Nephron (organoid): ENCODE results near the gene CHST11.

ENCODE experiments used
- H3K27ac Mint-ChIP-seq, 3 experiments: 2 replicates each; pipeline ENCODE4 v1.8.0; 2020; ENCODE audit warnings: mixed read lengths in 3 of 3, mild to moderate bottlenecking in 2 of 3, moderate library complexity in 1 of 3
- H3K27me3 Mint-ChIP-seq: 2 replicates; pipeline ENCODE4 v1.8.0; 2021; ENCODE audit warnings: low read depth, mild to moderate bottlenecking, moderate library complexity, mixed read lengths
- H3K36me3 Mint-ChIP-seq: 2 replicates; pipeline ENCODE4 v1.8.0; 2020; ENCODE audit warnings: low read depth, mixed read lengths
- H3K4me1 Mint-ChIP-seq: 2 replicates; pipeline ENCODE4 v1.8.0; 2020; ENCODE audit warnings: mixed read lengths
- H3K4me3 Mint-ChIP-seq, 3 experiments: 2 replicates each; pipeline ENCODE4 v1.8.0; 2020; ENCODE audit warnings: mild to moderate bottlenecking in 3 of 3, mixed read lengths in 3 of 3, moderate library complexity in 2 of 3
- H3K9me3 Mint-ChIP-seq: 2 replicates; pipeline ENCODE4 v1.8.0; 2020; ENCODE audit warnings: mixed read lengths
- TF ChIP-seq, protein P1 (sequence below), 3 experiments: fragments of 200-600 bp; sonication (generic); IDR thresholded peaks; one replicate each; pipeline ENCODE4 v1.5.0; 2021; ENCODE audit warnings: antibody characterized with exemption in 3 of 3; ENCODE audit not compliant: unreplicated experiment in 3 of 3

The CHST11 gene

DNA sequence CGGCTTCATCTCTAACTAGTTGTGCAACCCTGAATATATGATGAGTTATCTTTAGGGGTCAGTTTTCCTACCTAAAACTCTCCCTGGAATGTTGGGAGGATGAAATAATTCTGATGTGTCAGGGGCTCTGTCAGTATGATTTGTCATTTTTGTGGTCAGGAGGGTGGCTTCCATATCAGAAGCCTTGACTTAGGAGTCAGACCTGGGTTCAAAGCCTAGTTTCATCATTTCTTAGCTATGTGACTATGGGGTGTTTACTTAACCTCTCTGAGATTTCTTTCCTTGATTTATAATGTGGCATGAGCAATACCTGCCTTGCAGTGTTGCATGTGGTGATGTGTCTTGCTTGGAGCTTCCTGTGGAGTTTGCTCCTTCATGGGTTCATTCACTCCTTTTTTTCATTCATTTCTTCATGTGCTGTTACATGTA lies 146.8 kb downstream of the CHST11 start:
- TF ChIP-seq, protein P1, sequence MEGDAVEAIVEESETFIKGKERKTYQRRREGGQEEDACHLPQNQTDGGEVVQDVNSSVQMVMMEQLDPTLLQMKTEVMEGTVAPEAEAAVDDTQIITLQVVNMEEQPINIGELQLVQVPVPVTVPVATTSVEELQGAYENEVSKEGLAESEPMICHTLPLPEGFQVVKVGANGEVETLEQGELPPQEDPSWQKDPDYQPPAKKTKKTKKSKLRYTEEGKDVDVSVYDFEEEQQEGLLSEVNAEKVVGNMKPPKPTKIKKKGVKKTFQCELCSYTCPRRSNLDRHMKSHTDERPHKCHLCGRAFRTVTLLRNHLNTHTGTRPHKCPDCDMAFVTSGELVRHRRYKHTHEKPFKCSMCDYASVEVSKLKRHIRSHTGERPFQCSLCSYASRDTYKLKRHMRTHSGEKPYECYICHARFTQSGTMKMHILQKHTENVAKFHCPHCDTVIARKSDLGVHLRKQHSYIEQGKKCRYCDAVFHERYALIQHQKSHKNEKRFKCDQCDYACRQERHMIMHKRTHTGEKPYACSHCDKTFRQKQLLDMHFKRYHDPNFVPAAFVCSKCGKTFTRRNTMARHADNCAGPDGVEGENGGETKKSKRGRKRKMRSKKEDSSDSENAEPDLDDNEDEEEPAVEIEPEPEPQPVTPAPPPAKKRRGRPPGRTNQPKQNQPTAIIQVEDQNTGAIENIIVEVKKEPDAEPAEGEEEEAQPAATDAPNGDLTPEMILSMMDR (IDR thresholded peaks at IDR 0.05; ENCODE audit: unreplicated experiment in 3 of 3), result no peak
- H3K4me1 Mint-ChIP-seq, result peaks cover 60% of the 10 kb centered on the region
- no peaks in the 10 kb centered on the region for H3K9me3 Mint-ChIP-seq
- no peak overlapping the region for H3K27ac Mint-ChIP-seq
- H3K36me3 Mint-ChIP-seq, result no peaks in the 10 kb centered on the region
- H3K4me3 Mint-ChIP-seq, result no peak overlapping the region
- no peaks in the 10 kb centered on the region for H3K27me3 Mint-ChIP-seq

DNA sequence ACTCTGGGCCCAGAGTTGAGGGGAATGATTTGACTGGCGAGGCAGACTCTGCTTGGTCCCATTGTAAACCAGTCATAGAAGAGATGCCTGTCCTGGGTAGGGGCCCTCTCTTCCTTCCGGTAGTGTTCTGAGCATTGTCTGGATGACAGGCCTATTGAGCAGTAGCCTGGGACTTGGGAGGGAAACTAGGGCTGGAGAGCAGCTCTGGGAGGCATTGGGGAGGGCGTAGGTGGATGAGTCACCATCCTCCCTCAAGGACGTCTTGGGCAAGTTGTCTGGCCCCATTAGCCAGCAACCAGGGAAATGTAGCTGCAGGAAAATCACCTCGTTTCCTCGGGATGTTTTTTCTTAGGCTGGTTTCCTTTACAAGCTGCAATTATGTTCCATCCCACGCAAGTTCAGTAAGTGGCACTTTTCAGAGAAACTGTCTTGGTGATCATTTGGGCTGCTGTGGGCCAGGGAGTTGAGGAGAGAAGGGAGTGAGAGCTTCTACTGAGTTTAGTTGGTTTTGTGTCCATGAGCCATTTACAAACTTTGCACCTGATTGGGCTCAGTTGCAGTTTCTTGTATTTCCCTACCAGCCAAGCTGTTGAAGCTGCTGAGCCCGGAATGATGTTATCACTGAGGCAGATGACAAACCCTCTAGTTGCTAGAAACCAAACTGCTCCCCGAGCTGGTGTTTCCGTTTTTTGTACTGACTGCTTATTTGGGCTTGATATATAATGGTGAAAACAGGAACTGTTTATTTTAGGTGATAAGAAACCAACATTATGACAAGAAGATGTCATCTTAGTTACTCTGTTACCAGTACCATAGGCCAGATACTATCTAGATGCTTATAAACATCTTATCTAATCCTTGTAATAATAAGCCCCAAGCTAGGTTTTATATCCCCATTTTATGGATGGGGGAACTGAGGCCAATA lies 147.6 kb downstream of the CHST11 start:
- Mint-ChIP-seq H3K4me3 (no peak overlapping the region), H3K4me1 (peaks cover 62% of the 10 kb centered on the region), H3K27me3 (no peaks in the 10 kb centered on the region), H3K9me3 (no peaks in the 10 kb centered on the region), H3K36me3 (no peaks in the 10 kb centered on the region), H3K27ac (peak overlapping the region; percentile 3 to 45 (median 6))
- TF ChIP-seq, protein P1 (IDR thresholded peaks at IDR 0.05; ENCODE audit: unreplicated experiment in 3 of 3), result no peak

DNA sequence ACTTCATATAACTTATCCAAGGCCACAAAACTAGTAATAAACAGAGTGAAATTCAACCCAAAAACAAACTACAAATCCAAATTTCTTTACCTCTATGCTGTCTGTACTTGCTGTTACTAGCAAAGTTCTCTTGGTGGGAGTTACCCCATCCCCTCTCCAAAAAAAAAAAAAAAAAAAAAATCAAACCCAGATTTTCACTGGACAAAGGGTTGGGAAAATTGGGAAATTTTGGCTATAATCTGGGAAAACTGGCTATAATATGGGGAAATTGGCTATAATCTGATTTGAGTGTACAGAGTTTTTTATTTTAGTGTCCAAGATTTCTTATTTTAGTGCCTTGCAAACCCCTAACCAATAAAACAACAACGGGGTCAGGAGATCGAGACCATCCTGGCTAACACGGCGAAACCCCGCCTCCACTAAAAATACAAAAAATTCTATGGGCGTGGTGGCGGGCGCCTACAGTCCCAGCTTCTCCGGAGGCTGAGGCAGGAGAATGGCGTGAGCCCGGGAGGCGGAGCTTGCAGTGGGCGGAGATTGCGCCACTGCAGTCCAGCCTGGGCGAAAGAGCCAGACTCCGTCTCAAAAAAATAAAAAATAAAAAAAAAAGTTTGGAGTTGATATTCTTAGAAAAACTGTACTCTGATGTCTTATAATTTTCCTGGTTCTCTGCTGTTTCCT lies 148.4 kb downstream of the CHST11 start:
- TF ChIP-seq, protein P1 (IDR thresholded peaks at IDR 0.05; ENCODE audit: unreplicated experiment in 3 of 3), result no peak
- Mint-ChIP-seq H3K4me3 (peak overlapping the region in 1 of 3 experiments; percentile 31), H3K9me3 (no peaks in the 10 kb centered on the region), H3K36me3 (no peaks in the 10 kb centered on the region), H3K27me3 (no peaks in the 10 kb centered on the region), H3K4me1 (peaks cover 56% of the 10 kb centered on the region), H3K27ac (peak overlapping the region in 1 of 3 experiments; percentile 61)

DNA sequence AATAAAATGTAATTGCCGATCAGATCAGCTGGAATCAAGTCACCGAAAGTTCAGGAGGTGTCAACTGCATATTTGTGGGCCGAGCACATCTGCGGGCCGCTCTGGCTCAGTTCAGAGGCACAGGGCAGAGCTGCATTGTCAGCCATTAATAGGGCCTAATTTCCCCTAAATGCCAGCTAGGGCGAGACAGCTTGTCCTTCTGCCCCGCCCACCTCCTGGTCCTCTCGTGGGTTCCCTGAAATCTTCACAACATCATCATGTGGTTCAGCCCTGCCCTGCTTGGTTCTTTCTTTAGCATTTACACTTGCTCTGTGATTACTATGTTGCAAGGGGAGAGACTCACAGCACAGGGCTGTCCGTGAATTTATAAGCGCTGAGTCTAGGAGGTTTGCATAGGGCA lies 148.9 kb downstream of the CHST11 start:
- Mint-ChIP-seq H3K9me3 (no peaks in the 10 kb centered on the region), H3K4me1 (peaks cover 51% of the 10 kb centered on the region), H3K36me3 (no peaks in the 10 kb centered on the region), H3K27me3 (no peaks in the 10 kb centered on the region), H3K4me3 (peak overlapping the region in 2 of 3 experiments; percentile 10 to 31), H3K27ac (peak overlapping the region in 1 of 3 experiments; percentile 61)
- TF ChIP-seq, protein P1 (IDR thresholded peaks at IDR 0.05; ENCODE audit: unreplicated experiment in 3 of 3), result no peak

DNA sequence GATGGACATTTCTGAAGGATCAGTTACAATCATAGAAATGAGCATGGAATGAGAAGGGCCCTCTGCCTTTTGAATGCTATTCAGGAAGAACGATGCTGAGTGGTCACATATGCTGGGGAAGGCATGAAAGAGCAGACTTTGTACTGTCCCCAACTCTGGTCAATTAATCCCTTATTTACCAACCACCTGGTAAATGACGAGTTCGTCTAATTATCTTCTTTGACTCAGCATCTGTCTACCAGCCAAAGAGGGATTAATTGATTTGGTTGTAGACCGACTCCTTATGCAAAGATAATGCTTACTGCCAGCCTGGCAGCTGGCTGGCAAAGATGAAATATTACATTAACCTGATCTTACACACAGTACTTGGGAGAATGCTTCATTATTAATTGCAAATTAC lies 152.2 kb downstream of the CHST11 start:
- peak overlapping the region in 1 of 3 experiments; percentile 38 for H3K27ac Mint-ChIP-seq
- H3K4me1 Mint-ChIP-seq, result peaks cover 32% of the 10 kb centered on the region
- H3K27me3 Mint-ChIP-seq, result no peaks in the 10 kb centered on the region
- H3K9me3 Mint-ChIP-seq, result no peaks in the 10 kb centered on the region
- TF ChIP-seq, protein P1 (IDR thresholded peaks at IDR 0.05; ENCODE audit: unreplicated experiment in 3 of 3), result no peak
- H3K4me3 Mint-ChIP-seq, result no peak overlapping the region
- H3K36me3 Mint-ChIP-seq, result no peaks in the 10 kb centered on the region
